Endometrial microvascular endothelial cells (primary cell): ENCODE data around the gene DPH7. TPM values are rescaled to one million over a fixed set of nuclear protein-coding genes. Genes with fewer than 3 reads are reported as not detected.
"Not testable (repeated sequence)": the region's sequence is repeated elsewhere in the genome, so short reads cannot be mapped to it uniquely, and the experiment has no call there.

Experiments
- in situ Hi-C: cut with HindIII; loops from 2 replicates; pipeline ENCODE4 v1.10.0; 2017; ENCODE audit warnings: low sequenced_read_pairs, low pct_unique_long_range_greater_than_20kb; ENCODE audit errors: inconsistent ontology term
- total RNA-seq: library from RNA; depleted of rRNA; stranded (reverse); fragments of >200 nt; gene quantifications from one replicate; pipeline ENCODE4 v1.2.3, GENCODE V29; 2015; ENCODE audit errors: inconsistent ontology term

DPH7 gene
- total RNA-seq, 1 donor from 2014 or later: 37.2 TPM

GRCh38 chr9:137554349-137554748 is 24.4 kb downstream of the DPH7 start:
- in situ Hi-C loops: no loop called here

GRCh38 chr9:137553654-137554053 is 25.1 kb downstream of the DPH7 start:
- in situ Hi-C loops: not testable (repeated sequence)

- in situ Hi-C loops: no loop called here
Measured at GRCh38 chr9:137552022-137552768, 26.5 kb downstream of the DPH7 start.

- in situ Hi-C loops: no loop called here
Measured at GRCh38 chr9:137551264-137552021, 27.3 kb downstream of the DPH7 start, which contains the start of gene MRPL41. MRPL41 (plus strand) TSS chr9:137551879; CDS start chr9:137552082, 203 bp downstream.

GRCh38 chr9:137550958-137551263 is 27.8 kb downstream of the DPH7 start:
- in situ Hi-C loops: not testable (repeated sequence)

GRCh38 chr9:137550231-137550621 is 28.5 kb downstream of the DPH7 start, which contains the start of gene PNPLA7:
PNPLA7 (minus strand) TSS chr9:137550402; CDS start chr9:137550197, 205 bp downstream.
- in situ Hi-C loops: no loop called here

- in situ Hi-C loops: no loop called here
Measured at GRCh38 chr9:137547687-137548543, 30.8 kb downstream of the DPH7 start.

- in situ Hi-C loops: no loop called here
Measured at GRCh38 chr9:137545123-137545522, 33.6 kb downstream of the DPH7 start.

GRCh38 chr9:137544176-137544760 is 34.5 kb downstream of the DPH7 start:
- in situ Hi-C loops: no loop called here

- in situ Hi-C loops: no loop called here
Measured at GRCh38 chr9:137543237-137543963, 35.3 kb downstream of the DPH7 start.

- in situ Hi-C loops: no loop called here
Measured at GRCh38 chr9:137542486-137542885, 36.2 kb downstream of the DPH7 start.

GRCh38 chr9:137540536-137540935 is 38.2 kb downstream of the DPH7 start:
- in situ Hi-C loops: no loop called here

- in situ Hi-C loops: no loop called here
Measured at GRCh38 chr9:137538058-137538457, 40.7 kb downstream of the DPH7 start.

GRCh38 chr9:137536594-137537131 is 42.1 kb downstream of the DPH7 start:
- in situ Hi-C loops: not testable (repeated sequence)

- in situ Hi-C loops: no loop called here
Measured at GRCh38 chr9:137535120-137535428, 43.7 kb downstream of the DPH7 start.

- in situ Hi-C loops: no loop called here
Measured at GRCh38 chr9:137534256-137535119, 44.2 kb downstream of the DPH7 start.

- in situ Hi-C loops: not testable (repeated sequence)
Measured at GRCh38 chr9:137532891-137533468, 45.7 kb downstream of the DPH7 start.
